ENCODE measurements around the gene RHCE.
"Not testable (repeated sequence)": the region's sequence is repeated elsewhere in the genome, so short reads cannot be mapped to it uniquely, and the experiment has no call there.

Gene RHCE

GRCh38 chr1:25402947-25403803 lies 17.4 kb downstream of the RHCE start:
- H3K4me3 ChIP-seq (ENCODE audit: low read depth, low read length): not testable (repeated sequence)

DNA sequence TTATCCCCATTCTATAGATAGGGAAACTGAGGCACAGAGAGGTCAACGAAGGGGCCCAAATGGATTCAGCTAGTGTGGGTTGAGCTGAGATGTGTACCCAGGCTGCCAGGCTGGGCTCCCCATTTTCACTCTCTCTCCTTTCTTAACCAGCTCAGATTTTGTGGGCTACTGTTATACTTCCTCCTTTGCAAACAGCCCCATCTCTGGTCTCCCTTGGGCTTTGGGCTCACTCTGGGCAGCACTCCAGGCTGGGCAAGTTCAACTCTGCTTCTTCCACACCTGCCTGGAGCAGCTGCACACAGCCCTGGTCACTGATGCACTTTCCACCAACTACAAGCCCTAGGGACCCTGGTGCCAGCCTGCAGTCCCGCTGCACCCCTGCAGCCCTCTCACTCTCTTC lies 22.5 kb downstream of the RHCE start:
- not testable (repeated sequence) for H3K4me3 ChIP-seq (ENCODE audit: low read depth, low read length)

DNA sequence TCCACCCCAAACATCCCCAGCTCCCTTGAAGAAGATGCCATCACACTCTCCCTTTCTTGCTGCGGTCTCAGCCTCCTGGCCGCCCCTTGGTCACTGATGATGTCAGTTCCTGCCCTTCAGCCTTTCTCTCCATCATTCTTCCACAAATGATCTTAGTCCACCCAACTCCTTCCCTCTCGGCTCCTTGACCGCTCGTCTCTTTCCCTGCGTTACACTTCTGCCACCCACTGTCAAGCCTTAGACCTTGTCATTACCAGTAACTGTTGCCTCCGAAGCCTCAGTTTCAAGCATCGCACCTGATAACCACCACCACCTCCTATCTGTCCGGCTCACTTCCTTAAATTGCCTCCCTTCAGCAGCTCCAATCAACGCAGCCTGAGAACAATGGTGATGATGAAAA lies 23.1 kb downstream of the RHCE start:
- not testable (repeated sequence) for H3K4me3 ChIP-seq (ENCODE audit: low read depth, low read length)

DNA sequence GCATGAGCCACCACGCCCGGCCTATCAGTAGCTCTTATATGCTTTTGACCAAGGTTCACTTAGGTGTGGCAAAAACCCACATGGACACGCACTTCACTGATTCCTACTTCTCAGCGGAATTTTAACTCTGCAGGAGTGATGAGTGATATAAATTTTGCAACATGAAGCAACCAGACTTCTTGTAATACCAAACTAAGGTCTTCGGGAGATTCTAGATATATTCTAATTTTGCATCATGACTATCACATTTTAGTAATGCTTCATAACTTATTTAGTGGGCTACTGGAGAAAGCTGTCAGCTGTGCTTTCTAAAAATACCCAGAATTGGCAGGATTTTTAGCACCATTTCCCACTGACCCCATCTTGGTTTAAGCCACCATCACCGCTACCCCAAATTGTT lies 27.8 kb downstream of the RHCE start:
- H3K4me3 ChIP-seq (ENCODE audit: low read depth, low read length): no peak overlapping the region

GRCh38 chr1:25389721-25390120 lies 30.9 kb downstream of the RHCE start:
- H3K4me3 ChIP-seq (ENCODE audit: low read depth, low read length): not testable (repeated sequence)

GRCh38 chr1:25388691-25389090 lies 31.9 kb downstream of the RHCE start:
- H3K4me3 ChIP-seq (ENCODE audit: low read depth, low read length): not testable (repeated sequence)

GRCh38 chr1:25387096-25387495 lies 33.5 kb downstream of the RHCE start:
- not testable (repeated sequence) for H3K4me3 ChIP-seq (ENCODE audit: low read depth, low read length)

GRCh38 chr1:25383875-25384274 lies 36.8 kb downstream of the RHCE start:
- H3K4me3 ChIP-seq (ENCODE audit: low read depth, low read length): not testable (repeated sequence)

- not testable (repeated sequence) for H3K4me3 ChIP-seq (ENCODE audit: low read depth, low read length)
Observed at GRCh38 chr1:25383090-25383489, 37.5 kb downstream of the RHCE start.

DNA sequence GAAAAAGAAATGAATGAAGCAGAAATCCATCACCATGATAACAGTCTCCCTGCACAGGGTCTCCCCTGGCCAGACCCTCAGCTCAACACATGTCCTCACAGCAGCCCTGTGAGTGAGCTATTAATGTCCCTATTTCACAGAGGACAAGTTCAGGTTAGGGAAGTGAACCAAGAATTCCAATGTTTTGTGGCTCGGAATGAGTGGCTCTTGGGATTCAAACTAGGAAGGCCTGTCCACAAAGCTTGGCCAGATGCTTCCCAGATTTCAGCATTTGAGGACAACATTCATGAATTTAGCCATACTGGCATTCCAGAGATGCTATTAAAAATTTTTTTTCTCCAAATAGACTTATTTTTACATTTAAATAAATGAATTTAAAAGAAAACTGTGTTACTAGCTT lies 38.1 kb downstream of the RHCE start:
- not testable (repeated sequence) for H3K4me3 ChIP-seq (ENCODE audit: low read depth, low read length)

- not testable (repeated sequence) for H3K4me3 ChIP-seq (ENCODE audit: low read depth, low read length)
Observed at GRCh38 chr1:25378367-25378766, 42.3 kb downstream of the RHCE start.

GRCh38 chr1:25371757-25372156 lies 48.9 kb downstream of the RHCE start:
- not testable (repeated sequence) for H3K4me3 ChIP-seq (ENCODE audit: low read depth, low read length)

DNA sequence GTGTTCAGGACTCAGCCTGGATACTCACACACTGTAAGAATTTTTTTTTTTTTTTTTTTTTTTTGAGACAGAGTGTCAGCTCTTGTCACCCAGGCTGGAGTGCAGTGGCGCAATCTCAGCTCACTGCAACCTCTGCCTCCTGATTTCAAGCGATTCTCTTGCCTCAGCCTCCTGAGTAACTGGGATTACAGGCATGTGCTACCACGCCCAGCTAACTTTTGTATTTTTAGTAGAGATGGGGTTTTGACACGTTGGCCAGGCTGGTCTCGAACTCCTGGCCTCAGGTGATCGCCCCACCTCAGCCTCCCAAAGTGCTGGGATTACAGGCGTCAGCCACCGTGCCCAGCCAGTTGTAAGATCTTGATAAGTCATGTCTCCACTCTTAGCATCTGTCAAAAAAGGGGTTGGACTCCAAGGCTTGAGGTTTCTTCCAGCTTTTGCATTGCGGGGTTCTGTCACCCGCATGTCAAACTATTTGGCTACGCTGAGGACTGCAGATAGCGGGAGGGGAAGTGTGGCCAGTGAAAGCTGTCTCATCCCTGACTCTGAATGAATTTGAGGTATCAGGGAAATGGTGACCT lies 50.8 kb downstream of the RHCE start:
- not testable (repeated sequence) for H3K4me3 ChIP-seq (ENCODE audit: low read depth, low read length)

DNA sequence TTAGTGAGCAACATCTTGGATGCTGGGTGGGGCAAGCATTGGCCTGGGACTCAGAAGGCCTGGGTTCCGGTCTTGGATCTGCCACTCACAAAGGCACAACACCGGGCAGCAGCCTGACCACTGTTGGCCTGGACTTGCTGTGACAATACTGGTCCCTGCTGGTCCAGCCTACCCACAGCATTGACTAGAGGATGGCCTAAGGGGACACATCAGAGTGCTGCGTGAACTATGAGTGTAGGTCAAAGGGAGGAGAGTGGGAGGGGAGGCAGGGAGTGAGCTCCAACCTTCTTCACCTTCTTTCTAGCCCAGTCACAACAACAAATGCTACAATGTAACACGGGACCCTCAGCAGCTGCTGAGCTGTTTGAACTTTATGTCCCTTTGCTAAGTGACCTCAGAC lies 51.4 kb downstream of the RHCE start:
- no peak overlapping the region for H3K4me3 ChIP-seq (ENCODE audit: low read depth, low read length)

GRCh38 chr1:25362634-25363559 lies 57.7 kb downstream of the RHCE start:
- H3K4me3 ChIP-seq (ENCODE audit: low read depth, low read length): not testable (repeated sequence)

GRCh38 chr1:25361901-25362300 lies 58.7 kb downstream of the RHCE start:
- no peak overlapping the region for H3K4me3 ChIP-seq (ENCODE audit: low read depth, low read length)

DNA sequence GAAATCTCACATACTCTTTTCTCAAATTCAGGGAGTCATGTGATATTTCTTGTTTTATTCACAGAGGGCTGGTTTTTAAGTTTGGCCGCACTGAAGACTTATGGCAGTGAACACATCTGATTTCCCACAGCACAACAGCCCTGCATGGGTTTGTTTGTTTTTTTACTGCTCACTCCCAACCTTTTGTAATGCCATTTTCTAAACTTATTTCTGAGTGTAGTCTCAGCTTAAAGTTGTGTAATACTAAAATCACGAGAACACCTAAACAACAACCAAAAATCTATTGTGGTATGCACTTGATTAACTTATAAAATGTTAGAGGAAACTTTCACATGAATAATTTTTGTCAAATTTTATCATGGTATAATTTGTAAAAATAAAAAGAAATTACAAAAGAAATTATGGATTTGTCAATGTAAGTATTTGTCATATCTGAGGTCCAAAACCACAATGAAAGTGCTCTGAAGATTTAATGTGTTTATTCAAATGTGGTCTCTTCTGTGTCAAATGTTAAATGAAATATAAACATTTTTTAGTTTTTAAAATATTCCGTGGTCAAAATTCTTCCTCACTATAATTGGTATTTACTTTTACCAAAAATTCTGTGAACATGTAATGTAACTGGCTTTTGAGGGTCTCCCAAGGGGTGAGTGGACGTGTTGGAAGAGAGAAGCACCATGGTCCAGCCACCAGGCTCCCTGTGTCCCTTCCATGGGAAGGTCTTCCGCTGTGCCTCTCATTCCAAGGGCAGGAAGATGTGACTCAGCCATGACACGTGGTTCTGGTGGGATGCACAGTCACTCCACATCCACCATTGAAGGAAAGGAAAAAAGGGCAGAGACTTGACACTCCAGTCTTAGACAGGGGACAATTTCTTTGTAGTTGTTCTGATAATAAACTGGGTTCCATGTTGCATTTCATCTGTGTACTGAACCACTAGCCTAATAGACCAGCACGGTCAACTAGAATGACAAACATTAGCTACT lies 59.7 kb downstream of the RHCE start:
- no peak overlapping the region for H3K4me3 ChIP-seq (ENCODE audit: low read depth, low read length)

DNA sequence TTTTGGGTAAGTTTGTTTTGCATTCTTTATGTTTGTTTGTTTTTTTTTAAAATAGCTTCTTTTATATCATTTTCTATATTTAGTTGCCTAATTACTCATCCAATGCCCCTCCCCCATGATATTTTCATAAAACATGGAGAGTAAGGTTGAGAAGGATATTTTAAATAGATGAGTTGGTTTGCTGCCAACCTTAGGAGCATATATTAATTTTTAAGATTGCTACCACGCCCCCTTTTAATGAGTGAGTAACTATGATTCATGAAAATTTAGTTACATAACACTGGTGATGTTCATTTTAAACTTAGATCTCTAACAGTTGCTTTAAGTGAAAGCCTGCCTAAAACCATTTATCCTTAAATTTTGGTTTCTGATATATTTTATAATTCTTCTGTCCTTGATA lies 63.8 kb downstream of the RHCE start:
- no peak overlapping the region for H3K4me3 ChIP-seq (ENCODE audit: low read depth, low read length)

DNA sequence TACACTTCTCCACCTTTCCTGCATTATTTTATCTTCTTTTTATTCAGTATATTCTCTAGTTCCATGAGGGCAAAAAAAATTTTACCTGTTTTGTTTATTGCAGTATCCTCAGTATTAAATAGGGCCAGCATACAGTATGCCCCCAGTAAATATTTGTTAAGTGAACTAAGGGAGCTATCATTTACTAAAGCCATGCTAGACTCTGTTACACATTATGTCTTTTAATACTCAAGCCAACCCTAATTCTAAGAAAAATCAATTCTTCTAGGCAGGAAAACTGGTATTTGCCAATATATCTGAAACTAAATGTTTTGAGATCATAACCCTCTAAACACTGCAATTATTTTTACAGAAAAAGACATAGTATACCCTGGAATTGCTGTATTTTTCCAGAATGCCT lies 64.2 kb downstream of the RHCE start:
- no peak overlapping the region for H3K4me3 ChIP-seq (ENCODE audit: low read depth, low read length)

DNA sequence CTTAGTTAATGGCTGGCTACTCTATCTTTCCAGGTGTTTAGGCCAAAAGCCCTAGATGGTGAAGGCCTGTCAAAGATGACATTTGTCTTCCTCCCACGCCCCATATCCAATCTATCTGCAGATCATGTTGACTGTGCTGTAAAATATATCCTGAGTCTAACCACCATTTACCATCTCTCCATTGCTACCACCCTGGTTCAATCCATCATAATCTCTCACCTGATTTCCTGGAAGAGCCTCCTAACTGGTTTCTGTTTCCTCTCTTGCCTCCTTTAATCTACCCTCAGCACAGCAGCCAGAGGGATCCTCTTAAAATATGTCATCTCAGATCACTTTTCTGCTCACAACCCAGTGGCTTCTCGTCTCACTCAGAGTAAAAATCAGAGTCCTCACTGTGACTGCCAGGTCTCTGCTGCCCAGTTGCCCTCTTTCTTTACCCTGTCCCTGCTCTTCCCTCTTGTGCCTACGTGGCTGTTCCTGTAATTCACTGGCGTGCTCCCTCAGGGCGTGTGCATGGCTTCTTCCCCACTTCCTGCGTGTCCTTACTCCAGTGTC lies 64.7 kb downstream of the RHCE start:
- no peak overlapping the region for H3K4me3 ChIP-seq (ENCODE audit: low read depth, low read length)
